Endothelial cell (in vitro differentiated cells): ENCODE data around the gene CACNA1B. TPM values are rescaled to one million over a fixed set of nuclear protein-coding genes. Genes with fewer than 3 reads are reported as not detected.

Experiments used
- DNase-seq: peaks from one replicate; pipeline ENCODE4 v3.0.0; 2021; ENCODE audit warnings: low spot score
- H3K27ac Mint-ChIP-seq: one replicate; pipeline ENCODE4 v1.8.0; 2021; ENCODE audit warnings: mixed read lengths, inconsistent platforms; ENCODE audit not compliant: unreplicated experiment
- H3K27me3 Mint-ChIP-seq: one replicate; pipeline ENCODE4 v1.8.0; 2021; ENCODE audit warnings: mild to moderate bottlenecking, moderate library complexity, mixed read lengths, inconsistent platforms; ENCODE audit not compliant: unreplicated experiment
- H3K36me3 Mint-ChIP-seq: one replicate; pipeline ENCODE4 v1.8.0; 2021; ENCODE audit warnings: mild to moderate bottlenecking, low read depth, mixed read lengths, inconsistent platforms; ENCODE audit not compliant: unreplicated experiment
- H3K4me1 Mint-ChIP-seq: one replicate; pipeline ENCODE4 v1.8.0; 2021; ENCODE audit warnings: mild to moderate bottlenecking, mixed read lengths, inconsistent platforms; ENCODE audit not compliant: unreplicated experiment
- H3K4me3 Mint-ChIP-seq: one replicate; pipeline ENCODE4 v1.8.0; 2021; ENCODE audit warnings: mild to moderate bottlenecking, mixed read lengths, inconsistent platforms; ENCODE audit not compliant: unreplicated experiment
- H3K9me3 Mint-ChIP-seq: one replicate; pipeline ENCODE4 v1.8.0; 2021; ENCODE audit warnings: mixed read lengths, inconsistent platforms; ENCODE audit not compliant: unreplicated experiment
- CTCF ChIP-seq: fragments of 200-600 bp; sonication (generic); IDR thresholded peaks from one replicate; pipeline ENCODE4 v1.5.0; 2021; ENCODE audit warnings: antibody characterized with exemption; ENCODE audit not compliant: unreplicated experiment
- total RNA-seq: library from RNA; stranded (reverse); fragmentation: NEBNext Ultra II Directional; extraction: Animal tissue kit (Norgen Biotek cat#: 25700); gene quantifications from one replicate; pipeline ENCODE4 v1.2.1, GENCODE V29; 2021; ENCODE audit not compliant: unreplicated experiment

The CACNA1B gene
- total RNA-seq, 1 donor from 2014 or later, result 2.0 TPM

GRCh38 chr9:137953683-137954438 is 76.3 kb downstream of the CACNA1B start:
- H3K4me3 Mint-ChIP-seq, result no peak overlapping the region
- no peak for TF ChIP-seq CTCF
- no peak overlapping the region for H3K27ac Mint-ChIP-seq
- no peak for DNase-seq
- H3K4me1 Mint-ChIP-seq, result no peaks in the 10 kb centered on the region
- no peaks in the 10 kb centered on the region for H3K9me3 Mint-ChIP-seq
- peaks cover 5% of the 10 kb centered on the region for H3K36me3 Mint-ChIP-seq
- peaks cover 12% of the 10 kb centered on the region for H3K27me3 Mint-ChIP-seq

DNA sequence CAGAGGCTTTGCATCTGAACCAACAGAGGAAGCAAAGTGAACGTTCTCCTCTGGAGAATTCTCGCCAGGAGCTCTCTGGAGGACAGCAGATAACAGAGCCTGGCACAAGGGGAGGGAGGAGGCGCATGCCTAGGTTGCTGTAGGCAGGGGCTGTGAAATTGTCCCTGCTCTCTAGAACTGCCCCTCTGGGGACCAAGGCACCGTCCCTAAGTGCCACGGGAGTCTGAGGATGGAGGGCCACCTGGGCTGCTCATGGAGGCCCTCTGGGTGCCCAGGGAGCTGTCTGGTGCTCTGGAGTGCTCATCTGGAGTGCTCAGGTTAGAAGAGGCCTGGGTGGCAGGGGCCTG is 77.6 kb downstream of the CACNA1B start:
- Mint-ChIP-seq H3K27me3 (peaks cover 12% of the 10 kb centered on the region), H3K4me3 (no peak overlapping the region)
- no peak for TF ChIP-seq CTCF

DNA sequence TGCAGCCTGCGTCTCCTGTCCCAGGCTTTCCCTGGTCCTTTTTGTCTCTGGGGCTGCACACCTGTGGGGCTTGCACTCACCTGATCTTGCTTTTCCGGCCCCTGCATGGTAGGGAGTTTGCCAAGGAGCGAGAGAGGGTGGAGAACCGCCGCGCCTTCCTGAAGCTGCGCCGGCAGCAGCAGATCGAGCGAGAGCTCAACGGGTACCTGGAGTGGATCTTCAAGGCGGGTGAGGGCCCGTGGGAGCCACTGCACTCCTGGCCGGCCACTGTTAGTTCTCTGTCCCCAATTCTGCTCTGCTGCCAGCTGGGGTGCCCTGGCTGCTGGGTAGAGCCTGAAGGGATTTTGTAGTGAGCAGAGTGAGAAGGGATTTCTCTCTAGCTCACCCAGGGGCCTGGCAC is 78.0 kb downstream of the CACNA1B start:
- no peak for TF ChIP-seq CTCF
- no peaks in the 10 kb centered on the region for H3K4me1 Mint-ChIP-seq
- H3K4me3 Mint-ChIP-seq, result no peak overlapping the region
- H3K27ac Mint-ChIP-seq, result no peak overlapping the region
- H3K27me3 Mint-ChIP-seq, result peaks cover 12% of the 10 kb centered on the region
- DNase-seq, result no peak
- peaks cover 5% of the 10 kb centered on the region for H3K36me3 Mint-ChIP-seq
- no peaks in the 10 kb centered on the region for H3K9me3 Mint-ChIP-seq

More for the DNA sequence above, 77.6 kb downstream of the CACNA1B start:
- H3K4me1 Mint-ChIP-seq, result no peaks in the 10 kb centered on the region
- H3K27ac Mint-ChIP-seq, result no peak overlapping the region
- H3K36me3 Mint-ChIP-seq, result peaks cover 5% of the 10 kb centered on the region
- no peak for DNase-seq
- no peaks in the 10 kb centered on the region for H3K9me3 Mint-ChIP-seq

- peaks cover 5% of the 10 kb centered on the region for H3K36me3 Mint-ChIP-seq
- H3K27me3 Mint-ChIP-seq, result peaks cover 9% of the 10 kb centered on the region
- no peak for DNase-seq
- no peaks in the 10 kb centered on the region for H3K9me3 Mint-ChIP-seq
- H3K4me3 Mint-ChIP-seq, result no peak overlapping the region
- H3K4me1 Mint-ChIP-seq, result no peaks in the 10 kb centered on the region
- H3K27ac Mint-ChIP-seq, result no peak overlapping the region
- TF ChIP-seq CTCF, result no peak
Observed at GRCh38 chr9:137956039-137956438, 78.5 kb downstream of the CACNA1B start.

DNA sequence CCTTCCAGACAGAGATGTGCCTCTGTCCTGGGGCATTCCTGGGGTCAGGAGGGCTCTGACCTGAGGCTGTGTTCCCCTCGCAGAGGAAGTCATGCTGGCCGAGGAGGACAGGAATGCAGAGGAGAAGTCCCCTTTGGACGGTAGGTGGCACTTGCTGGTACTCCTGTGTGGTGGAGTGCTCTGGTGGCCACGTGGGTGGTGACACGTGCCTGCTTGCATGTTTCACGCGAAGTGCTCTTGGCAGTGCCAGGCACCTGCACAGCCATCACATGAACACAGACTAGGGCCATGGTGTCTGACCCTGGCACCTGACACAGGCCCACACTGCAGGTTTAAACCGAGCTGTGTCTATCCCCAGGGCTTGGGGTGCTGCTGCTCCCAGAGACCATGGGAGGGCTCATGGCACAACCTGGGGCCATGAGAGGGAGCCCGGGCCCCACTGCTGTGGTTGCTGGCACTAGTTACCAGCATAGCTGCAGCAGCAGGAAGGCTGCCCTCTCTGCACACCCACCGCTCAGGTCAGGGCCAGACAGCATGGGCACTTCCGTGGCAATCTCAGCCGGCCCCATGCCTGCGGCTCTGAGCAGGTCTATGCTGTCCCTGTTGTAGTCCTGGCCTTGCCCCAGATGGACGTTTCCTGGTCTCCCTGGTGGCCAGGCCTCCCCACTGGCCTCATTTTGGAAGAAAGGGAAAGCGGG is 79.3 kb downstream of the CACNA1B start:
- Mint-ChIP-seq H3K9me3 (no peaks in the 10 kb centered on the region), H3K27me3 (peaks cover 9% of the 10 kb centered on the region), H3K27ac (no peak overlapping the region), H3K36me3 (peaks cover 5% of the 10 kb centered on the region), H3K4me3 (no peak overlapping the region), H3K4me1 (no peaks in the 10 kb centered on the region)
- no peak for DNase-seq
- TF ChIP-seq CTCF, result no peak
